Panc1 (cell line): Measurements from ENCODE around the gene CLEC4G. TPM values are rescaled to one million over a fixed set of nuclear protein-coding genes. Genes with fewer than 3 reads are reported as not detected.

ENCODE experiments used
- ATAC-seq: fragments of 200-7000 bp; cut with Tn5 transposase; 2 replicates; pipeline ENCODE4 v1.9.1; 2020; ENCODE audit warnings: mild to moderate bottlenecking, moderate library complexity
- BruUV-seq: library from RNA; stranded (reverse); fragments of 400-500 nt; replicated peaks from 2 replicates; lab custom pipeline; 2021; lab: Mats Ljungman, UMichigan
- CTCF ChIA-PET: fragments of 300-600 bp; sonication (Branson Sonifier 250); formaldehyde crosslinking; loops from one replicate; lab custom pipeline; 2022; ENCODE audit warnings: antibody characterized with exemption; lab: Charles Lee
- POLR2A ChIA-PET: fragments of 300-600 bp; sonication (Branson Sonifier 250); formaldehyde crosslinking; loops from one replicate; lab custom pipeline; 2022; ENCODE audit warnings: antibody characterized with exemption; lab: Charles Lee
- DNase-seq: peaks from one replicate; pipeline ENCODE4 v3.0.0-alpha.2; 2010; ENCODE audit warnings: low read depth, low spot score
- H3K27ac ChIP-seq: 2 replicates; pipeline ENCODE4 v1.5.1; 2011; ENCODE audit warnings: mild to moderate bottlenecking, low read length, inconsistent platforms
- H3K27me3 ChIP-seq: fragments of 200-500 bp; sonication (Bioruptor generic); 2 replicates; pipeline ENCODE4 v1.6.0; 2014; ENCODE audit warnings: low read length, inconsistent platforms; ENCODE audit not compliant: control insufficient read depth, insufficient read depth
- H3K36me3 ChIP-seq: fragments of 200-500 bp; sonication (Bioruptor generic); 2 replicates; pipeline ENCODE4 v1.5.1; 2014; ENCODE audit warnings: inconsistent platforms, mild to moderate bottlenecking, low read length, moderate library complexity; ENCODE audit not compliant: control insufficient read depth, insufficient read depth
- H3K4me1 ChIP-seq: 2 replicates; pipeline ENCODE4 v1.5.1; 2011; ENCODE audit warnings: inconsistent platforms, mild to moderate bottlenecking, low read length, moderate library complexity; ENCODE audit not compliant: control insufficient read depth, insufficient read depth
- H3K4me3 ChIP-seq, 2 experiments: 2 replicates each; pipeline ENCODE4 v1.5.1; 2011 to 2012; ENCODE audit warnings: low read depth in 2 of 2, low read length in 2 of 2, mild to moderate bottlenecking in 2 of 2, inconsistent platforms in 1 of 2, moderate library complexity in 1 of 2
- H3K9me3 ChIP-seq: fragments of 200-500 bp; sonication (Bioruptor generic); 2 replicates; pipeline ENCODE4 v1.5.1; 2014; ENCODE audit warnings: low read depth, mild to moderate bottlenecking, inconsistent platforms, low read length, moderate library complexity; ENCODE audit not compliant: control insufficient read depth, insufficient read depth
- CTCF ChIP-seq: fragments of 450-650 bp; IDR thresholded peaks from 2 replicates; pipeline ENCODE4 v1.5.1; 2017; ENCODE audit warnings: mild to moderate bottlenecking
- POLR2AphosphoS5 ChIP-seq: IDR thresholded peaks from 2 replicates; pipeline ENCODE4 v1.6.1; 2012; ENCODE audit warnings: mild to moderate bottlenecking, low read depth, low read length, moderate library complexity
- REST ChIP-seq, 2 experiments: IDR thresholded peaks; 2 replicates each; pipeline ENCODE4 v1.6.1; 2011 to 2012; ENCODE audit warnings: low read depth in 2 of 2, control low read depth in 1 of 2, low read length in 1 of 2, mild to moderate bottlenecking in 1 of 2, moderate library complexity in 1 of 2; ENCODE audit not compliant: insufficient read depth in 1 of 2
- SIN3A ChIP-seq: IDR thresholded peaks from 2 replicates; pipeline ENCODE4 v1.6.1; 2012; ENCODE audit warnings: low read depth, mild to moderate bottlenecking, low read length, moderate library complexity, borderline replicate concordance; ENCODE audit not compliant: insufficient read depth
- TCF7L2 ChIP-seq: IDR thresholded peaks from 2 replicates; pipeline ENCODE4 v1.6.1; 2011; ENCODE audit warnings: mild to moderate bottlenecking, low read depth, low read length, inconsistent platforms
- in situ Hi-C: cut with HindIII; loops from 2 replicates; pipeline ENCODE4 v1.10.0; 2016; ENCODE audit warnings: low sequenced_read_pairs, low pct_unique_long_range_greater_than_20kb
- intact Hi-C: fragments of 100-400 bp; cut with micrococcal nuclease; formaldehyde crosslinking; loops from one replicate; pipeline ENCODE4 v1.10.0; 2022; ENCODE audit not compliant: unreplicated experiment
- total RNA-seq: library from RNA; stranded (reverse); gene quantifications from one replicate; pipeline ENCODE4 v1.2.1, GENCODE V29; 2021; ENCODE audit not compliant: unreplicated experiment

The CLEC4G gene
- total RNA-seq, 1 experiment from 2014 or later = not detected

GRCh38 chr19:7737215-7737614 lies 5.3 kb upstream of the CLEC4G start:
- H3K27me3 ChIP-seq = no peaks in the 10 kb centered on the region
- H3K27ac ChIP-seq = no peak overlapping the region
- intact Hi-C loops (no loop called here), in situ Hi-C loops (no loop called here)
- CTCF ChIA-PET = no interaction called here
- no peaks in the 10 kb centered on the region for H3K4me1 ChIP-seq
- H3K36me3 ChIP-seq = no peaks in the 10 kb centered on the region
- TF ChIP-seq SIN3A (no peak), REST (IDR thresholded peaks at IDR 0.05; ENCODE audit: insufficient read depth in 1 of 2, low read depth in 2 of 2, low read length in 1 of 2) (no peak), CTCF (no peak), POLR2AphosphoS5 (no peak), TCF7L2 (no peak)
- no peak for ATAC-seq
- no TSS peak for BruUV-seq
- DNase-seq = no peak
- POLR2A ChIA-PET = interaction anchor here (0.6 kb wide), 1 partner anchor 93 kb away, joined by 7 read pairs; the partner anchor contains the start of gene EVI5L
- no peaks in the 10 kb centered on the region for H3K9me3 ChIP-seq
- no peak overlapping the region for H3K4me3 ChIP-seq

- Histone ChIP-seq H3K9me3 (no peaks in the 10 kb centered on the region), H3K36me3 (no peaks in the 10 kb centered on the region), H3K27me3 (no peaks in the 10 kb centered on the region), H3K27ac (no peak overlapping the region), H3K4me3 (no peak overlapping the region), H3K4me1 (no peaks in the 10 kb centered on the region)
- ChIA-PET POLR2A (no interaction called here), CTCF (no interaction called here)
- ATAC-seq (no peak), DNase-seq (no peak)
- intact Hi-C loops (no loop called here), in situ Hi-C loops (no loop called here)
- BruUV-seq = no TSS peak
- TF ChIP-seq POLR2AphosphoS5 = no peak
- TF ChIP-seq TCF7L2 = no peak
- no peak for TF ChIP-seq SIN3A
- no peak for TF ChIP-seq REST (IDR thresholded peaks at IDR 0.05; ENCODE audit: insufficient read depth in 1 of 2, low read depth in 2 of 2, low read length in 1 of 2)
- no peak for TF ChIP-seq CTCF
Measured at GRCh38 chr19:7736148-7736547, 4.2 kb upstream of the CLEC4G start.
